ENCODE measurements around the gene ATAD3A.
A peak's percentile ranks its signal among the peaks of the same experiment; 100 is the strongest.
"Not testable (repeated sequence)": the region's sequence is repeated elsewhere in the genome, so short reads cannot be mapped to it uniquely, and the experiment has no call there.

The ATAD3A gene

GRCh38 chr1:1527092-1527816, 15.3 kb downstream of the ATAD3A start:
- TF ChIP-seq Cebpa-rat (IDR thresholded peaks at IDR 0.05): no peak

GRCh38 chr1:1528301-1529267, 16.6 kb downstream of the ATAD3A start:
- H3K36me3 ChIP-seq: peaks cover 83% of the 10 kb centered on the region
- no peak overlapping the region for H3K9ac ChIP-seq
- H3K4me1 ChIP-seq: peaks cover 4% of the 10 kb centered on the region
- H3K4me3 ChIP-seq: no peak overlapping the region
- peaks cover 4% of the 10 kb centered on the region for H4K20me1 ChIP-seq
- peaks cover 24% of the 10 kb centered on the region for H3K9me3 ChIP-seq
- no peaks in the 10 kb centered on the region for H3K27me3 ChIP-seq
- H3K27ac ChIP-seq: no peak overlapping the region
- H3K4me2 ChIP-seq: no peak overlapping the region
- TF ChIP-seq Cebpa-rat (IDR thresholded peaks at IDR 0.05): no peak

More at GRCh38 chr1:1527092-1527816, 15.3 kb downstream of the ATAD3A start:
- no peak overlapping the region for H3K4me2 ChIP-seq
- H3K27me3 ChIP-seq: no peaks in the 10 kb centered on the region
- peaks cover 17% of the 10 kb centered on the region for H4K20me1 ChIP-seq
- no peak overlapping the region for H3K4me3 ChIP-seq
- H3K9ac ChIP-seq: no peak overlapping the region
- no peak overlapping the region for H3K27ac ChIP-seq
- peaks cover 17% of the 10 kb centered on the region for H3K4me1 ChIP-seq
- peaks cover 24% of the 10 kb centered on the region for H3K9me3 ChIP-seq
- H3K36me3 ChIP-seq: peaks cover 74% of the 10 kb centered on the region

- H3K4me3 ChIP-seq: no peak overlapping the region
- H3K4me2 ChIP-seq: no peak overlapping the region
- H3K27me3 ChIP-seq: no peaks in the 10 kb centered on the region
- peaks cover 5% of the 10 kb centered on the region for H3K4me1 ChIP-seq
- H3K9ac ChIP-seq: no peak overlapping the region
- no peak overlapping the region for H3K27ac ChIP-seq
- H3K36me3 ChIP-seq: peaks cover 85% of the 10 kb centered on the region
- H4K20me1 ChIP-seq: peaks cover 4% of the 10 kb centered on the region; the same call in 1 of the 2 replicates
- no peak for TF ChIP-seq Cebpa-rat (IDR thresholded peaks at IDR 0.05)
- H3K9me3 ChIP-seq: peaks cover 24% of the 10 kb centered on the region
Observed at GRCh38 chr1:1529321-1529720, 17.4 kb downstream of the ATAD3A start.

- Histone ChIP-seq H3K9me3 (peaks cover 24% of the 10 kb centered on the region), H3K4me1 (peaks cover 10% of the 10 kb centered on the region), H3K9ac (no peak overlapping the region), H3K36me3 (peaks cover 84% of the 10 kb centered on the region), H3K27ac (no peak overlapping the region), H3K4me2 (no peak overlapping the region), H4K20me1 (peaks cover 7% of the 10 kb centered on the region; the same call in 1 of the 2 replicates), H3K4me3 (no peak overlapping the region), H3K27me3 (no peaks in the 10 kb centered on the region)
- TF ChIP-seq Cebpa-rat (IDR thresholded peaks at IDR 0.05): no peak
Observed at GRCh38 chr1:1529936-1530335, 18.0 kb downstream of the ATAD3A start.

- Histone ChIP-seq H4K20me1 (peaks cover 7% of the 10 kb centered on the region; the same call in 1 of the 2 replicates), H3K4me3 (no peak overlapping the region), H3K9ac (no peak overlapping the region), H3K27ac (no peak overlapping the region), H3K9me3 (peaks cover 24% of the 10 kb centered on the region), H3K27me3 (no peaks in the 10 kb centered on the region), H3K4me1 (peaks cover 10% of the 10 kb centered on the region), H3K36me3 (peaks cover 69% of the 10 kb centered on the region), H3K4me2 (no peak overlapping the region)
- no peak for TF ChIP-seq Cebpa-rat (IDR thresholded peaks at IDR 0.05)
Observed at GRCh38 chr1:1531947-1532346, 20.0 kb downstream of the ATAD3A start.

GRCh38 chr1:1533176-1533893, 21.4 kb downstream of the ATAD3A start:
- H3K9ac ChIP-seq, H3K27me3 ChIP-seq, H3K4me3 ChIP-seq, H3K27ac ChIP-seq, H3K4me2 ChIP-seq, H3K4me1 ChIP-seq: not testable (repeated sequence)
- Histone ChIP-seq H4K20me1 (peaks cover 16% of the 10 kb centered on the region), H3K36me3 (peaks cover 56% of the 10 kb centered on the region), H3K9me3 (peaks cover 24% of the 10 kb centered on the region)

GRCh38 chr1:1533894-1534291, 21.9 kb downstream of the ATAD3A start:
- peaks cover 12% of the 10 kb centered on the region for H3K27me3 ChIP-seq
- not testable (repeated sequence) for H3K9ac ChIP-seq, H3K4me1 ChIP-seq, H3K27ac ChIP-seq, H3K4me3 ChIP-seq
- peaks cover 50% of the 10 kb centered on the region for H3K36me3 ChIP-seq
- H4K20me1 ChIP-seq: peaks cover 22% of the 10 kb centered on the region
- peak overlapping the region; percentile 55 for H3K4me2 ChIP-seq
- peaks cover 24% of the 10 kb centered on the region for H3K9me3 ChIP-seq

- Histone ChIP-seq H3K9me3 (peaks cover 23% of the 10 kb centered on the region), H3K4me1 (peaks cover 15% of the 10 kb centered on the region), H3K36me3 (peaks cover 43% of the 10 kb centered on the region), H4K20me1 (peaks cover 28% of the 10 kb centered on the region), H3K9ac (no peak overlapping the region), H3K27ac (peak overlapping the region; percentile 14; the same call in 1 of the 2 replicates), H3K27me3 (peaks cover 18% of the 10 kb centered on the region), H3K4me2 (peak overlapping the region; percentile 55), H3K4me3 (no peak overlapping the region)
- TF ChIP-seq Cebpa-rat (IDR thresholded peaks at IDR 0.05): no peak
Observed at GRCh38 chr1:1534401-1535154, 22.6 kb downstream of the ATAD3A start.

All from BLaER1 (cell line).